Adipocyte (in vitro differentiated cells): ENCODE results near the gene KCNQ1.

Experiments used
- DNase-seq: peaks from one replicate; pipeline ENCODE4 v3.0.0-alpha.2; 2015; ENCODE audit warnings: low read depth
- H3K27me3 ChIP-seq: replicated peaks from 2 replicates; pipeline ENCODE4 v1.7.0; 2013; ENCODE audit warnings: mild to moderate bottlenecking, low read length, moderate library complexity; ENCODE audit not compliant: control insufficient read depth, insufficient read depth
- H3K36me3 ChIP-seq: 2 replicates; pipeline ENCODE4 v1.7.0; 2013; ENCODE audit warnings: low read length, mild to moderate bottlenecking, moderate library complexity; ENCODE audit not compliant: control insufficient read depth, insufficient read depth, severe bottlenecking
- H3K4me1 ChIP-seq: 2 replicates; pipeline ENCODE4 v1.7.0; 2013; ENCODE audit warnings: mild to moderate bottlenecking, low read length, moderate library complexity; ENCODE audit not compliant: control insufficient read depth, insufficient read depth
- H3K4me3 ChIP-seq: 2 replicates; pipeline ENCODE4 v1.7.0; 2013; ENCODE audit warnings: mild to moderate bottlenecking, low read length, moderate library complexity
- H3K9ac ChIP-seq: 2 replicates; pipeline ENCODE4 v1.7.0; 2013; ENCODE audit warnings: mild to moderate bottlenecking, low read length, moderate library complexity
- H3K9me3 ChIP-seq: 2 replicates; pipeline ENCODE4 v1.7.0; 2013; ENCODE audit warnings: mild to moderate bottlenecking, low read length, moderate library complexity; ENCODE audit not compliant: control insufficient read depth

The KCNQ1 gene

DNA sequence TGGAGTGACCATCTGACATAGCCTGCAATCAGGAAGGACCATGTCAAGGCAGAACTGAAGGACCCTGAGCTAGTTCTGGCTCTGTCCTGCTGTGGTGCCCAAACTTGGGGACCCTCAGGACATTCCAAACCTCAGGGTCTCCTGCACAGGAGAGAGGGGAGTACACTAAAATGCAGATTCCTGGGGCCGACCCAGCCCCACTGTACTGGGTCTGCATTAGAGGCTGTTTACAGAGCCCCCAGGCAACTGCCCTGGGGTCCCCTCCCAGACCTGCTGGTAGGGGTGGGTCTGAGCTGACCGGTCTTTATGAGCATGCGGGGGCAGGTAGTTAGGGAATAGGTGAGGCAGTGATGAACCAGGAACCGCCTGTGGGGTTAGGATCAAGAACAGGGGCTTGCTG, 7.3 kb upstream of the KCNQ1 start:
- Histone ChIP-seq H3K27me3 (peaks cover 50% of the 10 kb centered on the region), H3K9me3 (peaks cover 12% of the 10 kb centered on the region)

DNA sequence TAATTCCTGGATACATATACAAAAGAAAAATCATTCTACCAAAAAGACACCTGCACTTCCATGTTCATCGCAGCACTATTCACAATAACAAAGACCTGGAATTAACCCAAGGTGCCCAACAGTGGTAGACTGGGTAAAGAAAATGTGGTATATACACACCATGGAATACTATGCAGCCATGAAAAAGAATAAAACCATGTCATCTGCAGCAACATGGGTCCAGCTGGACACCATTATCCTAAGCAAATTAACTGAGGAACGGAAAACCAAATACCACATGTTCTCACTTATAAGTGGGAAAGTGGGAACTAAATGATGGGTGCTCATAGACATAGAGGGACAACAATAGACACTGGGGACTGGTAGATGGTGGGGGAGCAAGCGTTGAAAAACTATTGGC, 5.0 kb upstream of the KCNQ1 start:
- H3K4me1 ChIP-seq = no peaks in the 10 kb centered on the region
- no peak overlapping the region for H3K9ac ChIP-seq
- no peaks in the 10 kb centered on the region for H3K36me3 ChIP-seq
- H3K4me3 ChIP-seq = no peak overlapping the region
- no peak for DNase-seq
- peaks cover 20% of the 10 kb centered on the region for H3K9me3 ChIP-seq
- peaks cover 50% of the 10 kb centered on the region for H3K27me3 ChIP-seq

More for the DNA sequence above, 7.3 kb upstream of the KCNQ1 start:
- DNase-seq = no peak
- Histone ChIP-seq H3K36me3 (no peaks in the 10 kb centered on the region), H3K9ac (no peak overlapping the region), H3K4me1 (no peaks in the 10 kb centered on the region), H3K4me3 (no peak overlapping the region)

DNA sequence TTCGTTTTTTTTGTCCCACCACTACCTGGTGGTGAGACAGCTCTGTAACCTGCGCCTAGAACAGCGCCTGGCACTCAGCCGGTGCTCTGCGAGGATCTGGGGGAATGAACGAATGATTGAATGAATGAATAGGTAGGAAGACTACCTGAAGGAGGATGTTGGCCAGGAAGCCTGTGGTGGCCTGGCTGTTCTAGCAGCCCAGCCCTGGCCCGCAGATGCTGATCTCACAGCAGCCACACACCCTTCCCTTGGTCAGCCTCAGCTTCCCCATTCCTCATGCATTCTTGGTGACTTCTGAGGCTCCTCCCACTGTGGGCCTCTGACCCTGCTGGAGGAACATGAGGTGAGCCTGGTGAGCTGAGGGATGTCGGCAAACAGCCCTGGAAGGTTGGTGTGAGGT, 4.2 kb upstream of the KCNQ1 start:
- Histone ChIP-seq H3K4me1 (no peaks in the 10 kb centered on the region), H3K9ac (no peak overlapping the region), H3K4me3 (no peak overlapping the region), H3K27me3 (peaks cover 48% of the 10 kb centered on the region), H3K9me3 (peaks cover 20% of the 10 kb centered on the region), H3K36me3 (no peaks in the 10 kb centered on the region)
- DNase-seq = no peak

DNA sequence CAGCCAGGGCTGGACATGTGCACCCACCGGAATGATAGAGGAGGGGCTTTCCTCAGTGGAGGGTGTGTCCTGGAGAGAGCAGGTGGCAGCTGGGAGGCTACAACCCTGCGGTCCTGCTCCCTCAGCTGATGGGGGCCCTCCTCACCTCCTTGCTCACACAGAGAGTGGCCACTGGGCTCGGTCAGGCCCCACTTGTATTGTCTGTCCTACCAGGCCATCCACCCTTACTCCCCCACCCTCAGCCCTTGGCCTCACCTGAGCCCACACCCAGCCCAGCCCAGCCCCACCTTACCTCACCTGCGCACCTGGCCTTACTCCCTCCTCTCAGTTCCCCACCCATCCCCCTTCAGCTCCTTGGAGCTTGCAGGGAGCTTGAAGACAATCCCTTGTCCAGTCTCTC, 3.6 kb upstream of the KCNQ1 start:
- H3K36me3 ChIP-seq = no peaks in the 10 kb centered on the region
- no peaks in the 10 kb centered on the region for H3K4me1 ChIP-seq
- H3K4me3 ChIP-seq = no peak overlapping the region
- DNase-seq = no peak
- H3K9me3 ChIP-seq = peaks cover 20% of the 10 kb centered on the region
- peaks cover 48% of the 10 kb centered on the region for H3K27me3 ChIP-seq
- no peak overlapping the region for H3K9ac ChIP-seq

DNA sequence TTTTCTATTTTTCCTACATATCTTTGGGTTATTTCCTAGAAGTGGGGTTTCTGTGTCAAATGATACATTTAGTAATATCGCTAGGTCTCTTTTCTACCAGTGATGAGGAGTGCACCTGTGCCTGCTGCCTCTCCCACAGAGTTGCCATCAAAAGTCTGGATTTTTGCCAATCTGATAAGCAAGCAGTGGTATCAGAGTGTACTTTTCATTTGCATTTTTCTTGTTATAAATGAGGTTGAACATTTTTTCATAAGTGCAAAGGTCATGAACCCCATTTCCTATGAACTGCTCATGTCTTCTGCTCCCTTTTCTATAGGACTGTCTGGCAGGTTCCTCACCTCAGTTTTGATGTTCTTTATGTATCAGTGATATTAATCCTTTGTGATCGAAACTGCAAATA, 2.2 kb upstream of the KCNQ1 start:
- Histone ChIP-seq H3K36me3 (no peaks in the 10 kb centered on the region), H3K4me3 (no peak overlapping the region), H3K4me1 (no peaks in the 10 kb centered on the region), H3K9ac (no peak overlapping the region), H3K9me3 (peaks cover 20% of the 10 kb centered on the region), H3K27me3 (peaks cover 44% of the 10 kb centered on the region)
- DNase-seq = no peak

DNA sequence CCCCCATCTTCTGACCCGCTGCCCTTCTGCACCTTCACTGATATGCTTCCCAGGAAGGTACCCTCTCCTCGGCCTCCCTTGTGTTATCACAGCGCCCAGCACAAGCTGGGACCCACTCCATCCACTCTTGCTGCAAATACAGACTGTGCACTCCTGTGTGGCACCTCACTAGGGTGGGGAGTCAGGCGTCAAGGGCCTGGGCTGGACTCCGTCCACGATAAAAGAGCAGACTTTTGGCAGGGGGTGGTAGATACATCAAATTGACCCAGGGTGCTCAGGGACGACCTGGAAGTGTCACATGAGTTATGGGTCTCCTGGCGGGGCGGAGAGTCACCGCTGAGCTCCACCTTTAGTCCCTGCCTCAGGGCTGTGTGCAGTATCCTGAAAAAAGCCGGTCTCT, 1.4 kb upstream of the KCNQ1 start:
- Histone ChIP-seq H3K27me3 (peaks cover 42% of the 10 kb centered on the region), H3K9me3 (peaks cover 20% of the 10 kb centered on the region), H3K36me3 (no peaks in the 10 kb centered on the region), H3K4me1 (no peaks in the 10 kb centered on the region), H3K4me3 (no peak overlapping the region), H3K9ac (no peak overlapping the region)
- DNase-seq = no peak

DNA sequence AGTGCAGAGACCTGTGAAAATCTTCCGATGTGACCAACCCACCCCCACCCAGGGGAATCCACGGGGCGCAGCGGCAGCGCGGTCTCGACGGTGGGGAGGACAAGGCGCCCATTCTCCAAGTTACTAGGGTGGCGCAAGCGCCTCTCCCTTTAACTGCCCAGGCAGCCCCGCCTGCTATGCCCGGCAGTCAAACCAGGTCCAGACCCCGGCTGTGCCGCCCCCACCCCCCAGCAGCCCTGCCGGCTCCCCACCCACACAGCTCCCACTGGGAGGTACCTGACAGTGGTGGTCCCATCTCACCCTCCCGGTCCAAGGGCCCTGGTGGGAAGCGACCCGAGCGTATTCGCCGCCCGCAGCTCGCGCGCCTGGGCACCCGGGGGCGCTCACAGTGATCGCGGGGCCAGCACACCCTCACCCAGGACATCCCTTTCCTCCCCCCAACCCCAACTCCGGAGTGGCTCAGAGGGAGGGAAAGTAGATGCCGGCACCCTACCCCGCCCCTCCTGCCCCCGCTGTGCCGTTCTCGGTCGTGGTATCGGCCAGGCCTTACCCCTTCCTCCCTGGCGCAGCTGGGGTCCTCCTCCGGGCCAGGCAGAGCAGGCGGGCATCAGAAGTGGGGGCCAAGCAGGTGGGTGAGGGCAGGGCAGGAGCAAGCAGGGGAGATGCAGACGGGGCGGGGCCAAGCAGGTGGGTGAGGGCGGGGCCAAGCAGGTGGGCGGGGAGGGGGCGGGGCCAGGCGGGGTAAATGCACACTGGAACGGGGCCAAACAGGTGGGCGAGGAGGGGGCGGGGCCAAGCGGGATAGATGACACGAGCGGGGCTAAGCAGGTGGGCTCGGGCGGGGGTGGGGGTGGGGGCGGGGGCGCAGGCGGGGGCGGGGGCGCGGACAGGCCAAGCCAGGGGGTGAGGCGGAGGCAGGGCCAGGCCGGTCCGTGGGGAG, 657 bp upstream of the KCNQ1 start, which contains the start of gene TRPM5:
TSS of gene TRPM5 (minus strand) at position 634 of the 940 bp plus-strand sequence. CDS start 21,478 bp downstream, outside the sequence.
- Histone ChIP-seq H3K4me1 (no peaks in the 10 kb centered on the region), H3K9ac (no peak within 1 kb of the TSS), H3K4me3 (no peak within 1 kb of the TSS), H3K9me3 (peaks cover 20% of the 10 kb centered on the region), H3K27me3 (peaks cover 50% of the 10 kb centered on the region), H3K36me3 (no peaks in the 10 kb centered on the region)
- no peak for DNase-seq

DNA sequence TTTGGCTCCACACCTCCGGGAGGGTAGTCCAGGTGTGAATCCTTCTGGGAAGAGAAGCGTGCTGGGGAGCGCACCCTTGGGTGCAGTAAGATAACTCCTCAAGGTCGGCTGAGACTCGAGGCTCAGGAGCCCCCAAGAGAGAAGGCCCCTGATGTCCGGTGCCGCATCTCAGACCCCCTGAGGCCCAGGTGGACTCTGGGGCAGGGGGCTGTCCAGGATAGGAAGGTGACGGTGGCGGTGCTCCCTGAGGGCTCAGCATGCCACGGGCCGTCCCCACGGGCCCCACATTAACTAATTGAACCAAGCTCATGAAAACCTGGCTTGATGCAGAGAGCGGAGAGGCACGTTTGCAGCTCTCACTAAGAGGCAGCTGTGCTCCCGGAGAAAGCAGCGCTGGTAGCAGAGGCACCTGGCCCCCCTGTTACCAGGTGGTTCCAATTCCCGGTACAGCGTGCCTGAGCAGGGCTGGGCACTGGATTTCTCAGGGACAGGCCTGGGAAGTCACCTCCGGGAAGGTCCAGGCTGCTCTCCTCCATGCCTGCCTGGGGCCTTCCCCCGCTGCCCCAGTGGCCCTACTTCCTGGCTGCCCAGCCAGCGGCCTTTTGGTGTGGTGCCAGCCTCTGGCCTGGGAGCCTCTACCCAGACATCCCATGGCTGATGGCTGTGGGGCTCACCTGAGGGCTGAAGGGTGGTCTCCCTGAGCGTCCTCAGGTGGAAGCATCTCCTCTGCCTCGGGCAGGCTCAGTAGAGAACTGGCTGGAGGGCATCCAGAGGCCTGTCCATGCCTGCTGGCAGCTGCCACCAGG, 1.1 kb downstream of the KCNQ1 start:
- no peaks in the 10 kb centered on the region for H3K36me3 ChIP-seq
- no peak for DNase-seq
- H3K4me3 ChIP-seq = no peak overlapping the region
- H3K4me1 ChIP-seq = no peaks in the 10 kb centered on the region
- H3K9me3 ChIP-seq = peaks cover 12% of the 10 kb centered on the region
- peaks cover 41% of the 10 kb centered on the region for H3K27me3 ChIP-seq
- no peak overlapping the region for H3K9ac ChIP-seq

DNA sequence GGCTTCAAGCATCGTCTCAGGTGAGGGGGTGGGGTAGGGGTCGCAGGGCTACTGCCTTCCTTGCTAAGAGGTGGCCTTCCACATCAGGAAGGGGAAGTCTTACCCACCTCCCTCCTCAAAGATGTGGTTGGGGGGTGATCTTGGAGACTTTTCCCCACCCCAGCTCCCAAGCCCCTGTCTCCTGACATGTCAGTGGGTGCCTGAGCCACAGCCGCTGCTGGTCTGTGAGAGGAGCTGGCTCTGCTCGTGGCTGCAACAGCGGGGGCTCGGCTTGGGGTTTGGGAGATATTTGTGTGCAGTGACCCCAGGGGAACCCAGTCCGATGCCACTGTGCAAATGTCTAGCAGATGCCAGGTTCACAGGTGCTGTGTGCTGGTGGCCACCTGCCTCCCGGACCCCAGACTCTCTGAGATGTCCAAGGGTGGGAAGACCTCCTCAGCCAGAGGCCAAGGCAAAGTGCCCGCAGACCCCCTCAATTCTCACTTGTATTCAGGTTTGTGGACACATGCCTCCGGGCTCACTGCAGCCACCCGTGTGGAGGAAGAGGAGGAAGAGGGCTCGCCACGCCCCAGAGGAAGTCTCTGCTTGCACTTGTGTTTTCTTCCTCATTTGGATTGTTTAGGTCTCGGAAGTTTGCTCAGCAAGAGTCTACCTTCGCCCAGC, 1.9 kb downstream of the KCNQ1 start:
- Histone ChIP-seq H3K4me3 (no peak overlapping the region), H3K27me3 (peaks cover 46% of the 10 kb centered on the region), H3K4me1 (no peaks in the 10 kb centered on the region), H3K9me3 (peaks cover 12% of the 10 kb centered on the region), H3K9ac (no peak overlapping the region), H3K36me3 (no peaks in the 10 kb centered on the region)
- no peak for DNase-seq

DNA sequence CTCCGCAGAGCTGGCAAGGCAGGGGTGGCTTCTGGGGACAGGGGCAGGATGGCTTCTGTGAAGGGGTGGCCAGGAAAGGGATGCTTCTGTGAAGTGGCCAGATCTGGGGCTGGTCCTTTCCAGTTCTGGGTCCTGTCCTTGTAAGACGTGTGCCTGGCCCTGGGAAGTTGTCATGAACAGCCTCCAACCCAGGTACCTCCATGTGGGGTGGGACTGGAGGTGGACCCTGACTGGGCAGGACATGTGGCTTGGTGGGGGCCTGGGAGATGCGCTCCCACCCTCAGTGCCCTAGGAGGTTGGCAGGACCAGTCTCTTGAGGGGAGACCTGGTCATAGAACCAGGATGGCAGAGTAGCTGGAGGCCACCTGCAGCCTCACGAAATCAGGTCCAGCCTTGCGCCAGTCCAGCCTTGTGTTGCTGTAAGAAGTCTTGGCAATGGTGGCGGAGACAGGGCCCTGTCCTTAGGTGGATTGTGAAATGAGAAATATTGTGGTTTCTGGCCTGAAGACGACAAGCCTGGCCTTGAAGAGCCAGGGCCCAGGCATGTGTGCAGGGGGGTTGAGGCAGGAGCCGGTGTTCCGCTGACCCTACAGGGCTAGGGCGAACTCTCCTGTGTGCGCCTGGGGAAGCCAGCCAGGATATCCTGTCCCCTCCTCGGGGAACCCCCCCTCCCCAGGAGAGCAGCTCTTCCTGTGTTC, 2.6 kb downstream of the KCNQ1 start:
- no peak overlapping the region for H3K9ac ChIP-seq
- no peaks in the 10 kb centered on the region for H3K4me1 ChIP-seq
- peaks cover 9% of the 10 kb centered on the region for H3K9me3 ChIP-seq
- no peak overlapping the region for H3K4me3 ChIP-seq
- DNase-seq = no peak
- H3K27me3 ChIP-seq = peaks cover 52% of the 10 kb centered on the region
- H3K36me3 ChIP-seq = no peaks in the 10 kb centered on the region
